GM12891 (cell line): ENCODE results near the gene TSHZ3.

Experiments
- POLR2A ChIP-seq: IDR thresholded peaks from 2 replicates; pipeline ENCODE4 v1.6.1; 2011; ENCODE audit warnings: low read depth, low read length, control low read depth
- TAF1 ChIP-seq: IDR thresholded peaks from 2 replicates; pipeline ENCODE4 v1.6.1; 2011; ENCODE audit warnings: low read depth, low read length, control low read depth

DNA sequence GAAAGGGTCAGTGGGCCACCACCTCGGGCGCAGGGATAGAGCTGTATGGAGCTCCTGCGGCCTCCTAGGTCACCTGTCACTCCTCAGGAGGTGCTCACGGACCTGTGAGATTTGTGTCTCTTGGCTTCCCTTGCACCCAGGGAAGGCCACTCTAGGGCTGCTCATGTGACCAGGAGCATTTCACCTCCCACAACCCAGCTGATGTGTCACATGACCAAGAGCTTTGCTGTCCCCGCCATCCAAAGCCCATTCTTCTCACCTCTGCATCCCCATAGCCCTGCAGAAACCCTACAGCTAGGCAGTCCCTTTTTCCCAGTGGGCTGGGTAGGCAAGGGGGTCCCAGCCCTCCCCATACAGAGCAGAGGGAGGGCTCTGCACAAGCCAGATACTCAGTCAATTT, 51.2 kb downstream of the TSHZ3 start:
- TF ChIP-seq TAF1 (no peak), POLR2A (no peak)
